ENCODE data around the gene ENTREP1.

Gene ENTREP1

GRCh38 chr9:69425136-69425801 is 100.3 kb downstream of the ENTREP1 start:
- no peaks in the 10 kb centered on the region for H3K4me1 ChIP-seq (ENCODE audit: control insufficient read depth in 5 of 5, insufficient read depth in 5 of 5, low read length in 5 of 5)
- peaks cover 0 to 10% (median 0%) of the 10 kb centered on the region in 5 donors for H3K36me3 ChIP-seq (ENCODE audit: control insufficient read depth in 5 of 5, insufficient read depth in 5 of 5, low read length in 5 of 5)
- no peak overlapping the region for H3K27ac ChIP-seq (ENCODE audit: low read depth, low read length)
- no peak overlapping the region for H3K4me3 ChIP-seq (ENCODE audit: low read depth in 1 of 5, low read length in 5 of 5)
- no peak overlapping the region for H3K9ac ChIP-seq (ENCODE audit: low read length in 5 of 5)
- H3K27me3 ChIP-seq (ENCODE audit: control insufficient read depth in 5 of 5, insufficient read depth in 4 of 5, low read length in 5 of 5) = no peaks in the 10 kb centered on the region
- no peaks in the 10 kb centered on the region for H3K9me3 ChIP-seq (ENCODE audit: control insufficient read depth in 5 of 5, low read length in 5 of 5)

GRCh38 chr9:69427286-69427685 is 102.3 kb downstream of the ENTREP1 start:
- no peak overlapping the region for H3K4me3 ChIP-seq (ENCODE audit: low read depth in 1 of 5, low read length in 5 of 5)
- no peaks in the 10 kb centered on the region for H3K4me1 ChIP-seq (ENCODE audit: control insufficient read depth in 5 of 5, insufficient read depth in 5 of 5, low read length in 5 of 5)
- H3K36me3 ChIP-seq (ENCODE audit: control insufficient read depth in 5 of 5, insufficient read depth in 5 of 5, low read length in 5 of 5) = peaks cover 0 to 15% (median 6%) of the 10 kb centered on the region in 5 donors
- no peaks in the 10 kb centered on the region for H3K27me3 ChIP-seq (ENCODE audit: control insufficient read depth in 5 of 5, insufficient read depth in 4 of 5, low read length in 5 of 5)
- no peak overlapping the region for H3K27ac ChIP-seq (ENCODE audit: low read depth, low read length)
- H3K9me3 ChIP-seq (ENCODE audit: control insufficient read depth in 5 of 5, low read length in 5 of 5) = no peaks in the 10 kb centered on the region
- no peak overlapping the region for H3K9ac ChIP-seq (ENCODE audit: low read length in 5 of 5)

GRCh38 chr9:69428017-69428785 is 103.2 kb downstream of the ENTREP1 start:
- H3K9ac ChIP-seq (ENCODE audit: low read length in 5 of 5) = no peak overlapping the region
- H3K4me3 ChIP-seq (ENCODE audit: low read depth in 1 of 5, low read length in 5 of 5) = no peak overlapping the region
- peaks cover 0 to 15% (median 6%) of the 10 kb centered on the region in 5 donors for H3K36me3 ChIP-seq (ENCODE audit: control insufficient read depth in 5 of 5, insufficient read depth in 5 of 5, low read length in 5 of 5)
- no peaks in the 10 kb centered on the region for H3K9me3 ChIP-seq (ENCODE audit: control insufficient read depth in 5 of 5, low read length in 5 of 5)
- H3K27me3 ChIP-seq (ENCODE audit: control insufficient read depth in 5 of 5, insufficient read depth in 4 of 5, low read length in 5 of 5) = no peaks in the 10 kb centered on the region
- H3K27ac ChIP-seq (ENCODE audit: low read depth, low read length) = no peak overlapping the region
- H3K4me1 ChIP-seq (ENCODE audit: control insufficient read depth in 5 of 5, insufficient read depth in 5 of 5, low read length in 5 of 5) = no peaks in the 10 kb centered on the region

GRCh38 chr9:69429281-69429680 is 104.3 kb downstream of the ENTREP1 start:
- Histone ChIP-seq H3K9ac (ENCODE audit: low read length in 5 of 5) (no peak overlapping the region), H3K36me3 (ENCODE audit: control insufficient read depth in 5 of 5, insufficient read depth in 5 of 5, low read length in 5 of 5) (peaks cover 0 to 15% (median 6%) of the 10 kb centered on the region in 5 donors), H3K9me3 (ENCODE audit: control insufficient read depth in 5 of 5, low read length in 5 of 5) (no peaks in the 10 kb centered on the region), H3K4me1 (ENCODE audit: control insufficient read depth in 5 of 5, insufficient read depth in 5 of 5, low read length in 5 of 5) (no peaks in the 10 kb centered on the region), H3K4me3 (ENCODE audit: low read depth in 1 of 5, low read length in 5 of 5) (no peak overlapping the region), H3K27me3 (ENCODE audit: control insufficient read depth in 5 of 5, insufficient read depth in 4 of 5, low read length in 5 of 5) (no peaks in the 10 kb centered on the region), H3K27ac (ENCODE audit: low read depth, low read length) (no peak overlapping the region)

DNA sequence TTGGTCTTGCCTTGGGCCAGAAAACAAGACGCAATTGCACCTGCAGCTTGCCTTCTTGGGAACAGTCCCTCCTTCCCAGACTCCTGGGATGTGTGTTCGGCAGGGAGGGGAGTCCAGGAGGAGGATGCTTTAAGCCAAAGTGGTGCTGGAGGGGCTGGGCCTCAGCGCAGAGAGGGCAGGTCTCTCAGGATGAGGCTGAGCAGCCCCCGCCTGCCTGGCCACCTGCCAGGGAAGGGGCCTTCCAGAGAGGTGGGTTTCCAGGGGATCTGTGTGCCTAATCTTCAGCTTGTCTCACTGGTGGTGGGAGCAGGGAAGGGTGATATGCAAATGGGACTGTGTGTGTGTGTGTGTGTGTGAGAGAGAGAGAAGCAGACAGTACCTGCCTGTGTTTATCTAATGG is 105.2 kb downstream of the ENTREP1 start:
- H3K9me3 ChIP-seq (ENCODE audit: control insufficient read depth in 5 of 5, low read length in 5 of 5) = no peaks in the 10 kb centered on the region
- H3K9ac ChIP-seq (ENCODE audit: low read length in 5 of 5) = no peak overlapping the region
- H3K27me3 ChIP-seq (ENCODE audit: control insufficient read depth in 5 of 5, insufficient read depth in 4 of 5, low read length in 5 of 5) = no peaks in the 10 kb centered on the region
- H3K36me3 ChIP-seq (ENCODE audit: control insufficient read depth in 5 of 5, insufficient read depth in 5 of 5, low read length in 5 of 5) = peaks cover 0 to 15% (median 6%) of the 10 kb centered on the region in 5 donors
- no peak overlapping the region for H3K27ac ChIP-seq (ENCODE audit: low read depth, low read length)
- no peaks in the 10 kb centered on the region for H3K4me1 ChIP-seq (ENCODE audit: control insufficient read depth in 5 of 5, insufficient read depth in 5 of 5, low read length in 5 of 5)
- no peak overlapping the region for H3K4me3 ChIP-seq (ENCODE audit: low read depth in 1 of 5, low read length in 5 of 5)

DNA sequence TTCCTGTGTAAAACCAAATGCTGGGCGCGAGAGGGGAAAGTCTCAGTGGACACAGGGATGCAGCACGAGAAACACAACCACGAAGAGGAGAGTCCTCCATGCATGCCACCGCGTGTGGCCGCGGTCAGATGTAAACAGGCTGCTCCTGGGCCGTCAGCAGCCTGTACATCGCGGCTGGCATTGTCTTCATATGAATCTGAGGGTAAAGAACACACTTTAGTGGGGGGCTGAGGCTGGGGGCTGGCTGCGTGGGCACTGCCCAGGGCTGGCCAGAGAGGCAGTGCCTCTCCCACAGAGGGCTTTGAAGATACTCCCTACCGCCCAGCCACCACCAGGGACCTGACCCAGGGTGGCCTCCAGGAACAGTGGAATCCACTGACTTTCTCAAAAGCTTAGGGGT is 106.2 kb downstream of the ENTREP1 start:
- H3K4me1 ChIP-seq (ENCODE audit: control insufficient read depth in 5 of 5, insufficient read depth in 5 of 5, low read length in 5 of 5) = no peaks in the 10 kb centered on the region
- peaks cover 0 to 15% (median 6%) of the 10 kb centered on the region in 5 donors for H3K36me3 ChIP-seq (ENCODE audit: control insufficient read depth in 5 of 5, insufficient read depth in 5 of 5, low read length in 5 of 5)
- no peaks in the 10 kb centered on the region for H3K9me3 ChIP-seq (ENCODE audit: control insufficient read depth in 5 of 5, low read length in 5 of 5)

DNA sequence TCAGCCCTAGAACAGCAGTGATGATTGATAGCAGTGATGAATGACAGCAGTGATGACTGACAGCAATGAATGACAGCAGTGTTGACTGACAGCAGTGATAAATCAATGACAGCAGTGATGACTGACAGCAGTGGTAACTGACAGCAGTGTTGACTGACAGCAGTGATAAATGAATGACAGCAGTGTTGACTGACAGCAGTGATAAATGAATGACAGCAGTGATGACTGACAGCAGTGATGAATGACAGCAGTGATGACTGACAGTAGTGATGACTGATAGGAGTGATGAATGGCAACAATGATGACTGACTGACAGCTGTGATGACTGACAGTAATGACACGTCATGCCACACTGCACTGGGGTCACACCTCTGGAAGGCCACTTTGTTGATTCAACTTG is 106.8 kb downstream of the ENTREP1 start:
- H3K36me3 ChIP-seq (ENCODE audit: control insufficient read depth in 5 of 5, insufficient read depth in 5 of 5, low read length in 5 of 5) = peaks cover 0 to 15% (median 6%) of the 10 kb centered on the region in 5 donors
- no peak overlapping the region for H3K9ac ChIP-seq (ENCODE audit: low read length in 5 of 5)
- no peak overlapping the region for H3K4me3 ChIP-seq (ENCODE audit: low read depth in 1 of 5, low read length in 5 of 5)
- no peaks in the 10 kb centered on the region for H3K27me3 ChIP-seq (ENCODE audit: control insufficient read depth in 5 of 5, insufficient read depth in 4 of 5, low read length in 5 of 5)
- H3K9me3 ChIP-seq (ENCODE audit: control insufficient read depth in 5 of 5, low read length in 5 of 5) = no peaks in the 10 kb centered on the region
- no peak overlapping the region for H3K27ac ChIP-seq (ENCODE audit: low read depth, low read length)
- no peaks in the 10 kb centered on the region for H3K4me1 ChIP-seq (ENCODE audit: control insufficient read depth in 5 of 5, insufficient read depth in 5 of 5, low read length in 5 of 5)

More for the DNA sequence above, 106.2 kb downstream of the ENTREP1 start:
- Histone ChIP-seq H3K4me3 (ENCODE audit: low read depth in 1 of 5, low read length in 5 of 5) (no peak overlapping the region), H3K9ac (ENCODE audit: low read length in 5 of 5) (no peak overlapping the region), H3K27me3 (ENCODE audit: control insufficient read depth in 5 of 5, insufficient read depth in 4 of 5, low read length in 5 of 5) (no peaks in the 10 kb centered on the region), H3K27ac (ENCODE audit: low read depth, low read length) (no peak overlapping the region)

DNA sequence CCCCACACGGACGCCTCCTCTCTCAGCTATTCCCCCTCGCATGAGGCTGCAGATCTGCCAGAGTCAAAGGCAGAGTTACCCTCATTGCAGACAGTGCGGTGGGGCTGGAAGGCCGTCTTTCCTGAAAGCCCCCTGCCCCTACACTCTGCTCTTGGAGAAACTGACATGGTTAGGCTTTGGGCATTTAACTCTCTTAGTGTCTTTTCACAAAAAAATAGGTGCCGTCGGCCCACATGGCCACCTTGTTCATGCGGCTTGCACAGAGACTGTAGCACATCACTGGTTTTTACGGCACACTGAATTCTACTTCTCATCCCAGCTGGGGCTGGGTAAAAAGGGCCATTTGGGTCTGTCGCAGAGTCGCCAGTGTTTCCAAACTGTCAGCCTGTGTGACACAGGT is 107.6 kb downstream of the ENTREP1 start:
- Histone ChIP-seq H3K9me3 (ENCODE audit: control insufficient read depth in 5 of 5, low read length in 5 of 5) (no peaks in the 10 kb centered on the region), H3K4me1 (ENCODE audit: control insufficient read depth in 5 of 5, insufficient read depth in 5 of 5, low read length in 5 of 5) (no peaks in the 10 kb centered on the region), H3K27me3 (ENCODE audit: control insufficient read depth in 5 of 5, insufficient read depth in 4 of 5, low read length in 5 of 5) (no peaks in the 10 kb centered on the region), H3K9ac (ENCODE audit: low read length in 5 of 5) (no peak overlapping the region), H3K27ac (ENCODE audit: low read depth, low read length) (no peak overlapping the region), H3K4me3 (ENCODE audit: low read depth in 1 of 5, low read length in 5 of 5) (no peak overlapping the region), H3K36me3 (ENCODE audit: control insufficient read depth in 5 of 5, insufficient read depth in 5 of 5, low read length in 5 of 5) (peaks cover 0 to 15% (median 6%) of the 10 kb centered on the region in 5 donors)

- Histone ChIP-seq H3K9ac (ENCODE audit: low read length in 5 of 5) (no peak overlapping the region), H3K27ac (ENCODE audit: low read depth, low read length) (no peak overlapping the region), H3K27me3 (ENCODE audit: control insufficient read depth in 5 of 5, insufficient read depth in 4 of 5, low read length in 5 of 5) (no peaks in the 10 kb centered on the region), H3K36me3 (ENCODE audit: control insufficient read depth in 5 of 5, insufficient read depth in 5 of 5, low read length in 5 of 5) (peaks cover 0 to 15% (median 6%) of the 10 kb centered on the region in 5 donors), H3K9me3 (ENCODE audit: control insufficient read depth in 5 of 5, low read length in 5 of 5) (no peaks in the 10 kb centered on the region), H3K4me3 (ENCODE audit: low read depth in 1 of 5, low read length in 5 of 5) (no peak overlapping the region), H3K4me1 (ENCODE audit: control insufficient read depth in 5 of 5, insufficient read depth in 5 of 5, low read length in 5 of 5) (no peaks in the 10 kb centered on the region)
Observed at GRCh38 chr9:69433392-69433791, 108.4 kb downstream of the ENTREP1 start.

DNA sequence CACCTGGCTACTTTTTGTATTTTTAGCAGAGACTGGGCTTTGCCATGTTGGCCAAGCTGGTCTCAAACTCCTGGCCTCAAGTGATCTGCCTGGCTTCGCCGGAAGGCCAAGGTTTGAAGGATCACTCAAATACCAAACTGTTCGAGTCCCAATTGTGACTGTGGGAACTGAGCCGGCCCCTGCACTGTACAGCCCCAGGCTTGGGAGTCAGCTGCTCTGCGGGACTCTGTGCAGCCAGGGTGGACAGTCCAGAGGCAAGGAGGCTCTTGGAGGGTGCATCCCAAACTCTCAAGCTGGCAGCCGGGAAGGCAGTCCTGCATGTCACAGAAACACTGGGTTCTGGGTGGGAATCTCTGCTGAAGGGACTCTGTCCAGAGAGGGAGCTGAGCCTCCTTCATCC is 109.0 kb downstream of the ENTREP1 start:
- no peaks in the 10 kb centered on the region for H3K9me3 ChIP-seq (ENCODE audit: control insufficient read depth in 5 of 5, low read length in 5 of 5)

More for the DNA sequence above, 109.0 kb downstream of the ENTREP1 start:
- Histone ChIP-seq H3K9ac (ENCODE audit: low read length in 5 of 5) (no peak overlapping the region), H3K4me3 (ENCODE audit: low read depth in 1 of 5, low read length in 5 of 5) (no peak overlapping the region), H3K27ac (ENCODE audit: low read depth, low read length) (no peak overlapping the region), H3K4me1 (ENCODE audit: control insufficient read depth in 5 of 5, insufficient read depth in 5 of 5, low read length in 5 of 5) (no peaks in the 10 kb centered on the region), H3K36me3 (ENCODE audit: control insufficient read depth in 5 of 5, insufficient read depth in 5 of 5, low read length in 5 of 5) (peaks cover 0 to 12% (median 5%) of the 10 kb centered on the region in 5 donors), H3K27me3 (ENCODE audit: control insufficient read depth in 5 of 5, insufficient read depth in 4 of 5, low read length in 5 of 5) (no peaks in the 10 kb centered on the region)

All from subcutaneous abdominal adipose tissue (tissue), 5 donors.